GM23338 (cell line): Measurements from ENCODE around the gene COL24A1. TPM values are rescaled to one million over a fixed set of nuclear protein-coding genes. Genes with fewer than 3 reads are reported as not detected.

Experiments
- ATAC-seq: fragments of 200-7000 bp; cut with Tn5 transposase; 3 replicates; pipeline ENCODE4 v1.9.1; 2020
- DNase-seq: peaks from one replicate; pipeline ENCODE4 v3.0.0-alpha.2; 2015; ENCODE audit warnings: low spot score
- H2AFZ ChIP-seq: fragments of 200-600 bp; sonication (generic); 2 replicates; pipeline ENCODE4 v1.8.0; 2016; ENCODE audit warnings: antibody characterized with exemption, mild to moderate bottlenecking, moderate library complexity
- H3F3A ChIP-seq: fragments of 200-600 bp; sonication (generic); replicated peaks from 2 replicates; pipeline ENCODE4 v1.8.0; 2017; ENCODE audit warnings: antibody characterized with exemption, mixed run types, low read depth
- H3K27ac ChIP-seq: fragments of 200-600 bp; sonication (generic); 2 replicates; pipeline ENCODE4 v1.6.1; 2016; ENCODE audit warnings: low read depth
- H3K27me3 ChIP-seq: fragments of 200-600 bp; sonication (generic); 2 replicates; pipeline ENCODE4 v1.8.0; 2016; ENCODE audit warnings: mild to moderate bottlenecking, mixed run types, moderate library complexity; ENCODE audit not compliant: insufficient read depth
- H3K36me3 ChIP-seq: fragments of 200-600 bp; sonication (generic); 2 replicates; pipeline ENCODE4 v1.8.0; 2016; ENCODE audit warnings: mild to moderate bottlenecking; ENCODE audit not compliant: insufficient read depth
- H3K4me1 ChIP-seq: fragments of 200-600 bp; sonication (generic); 2 replicates; pipeline ENCODE4 v1.8.0; 2016; ENCODE audit warnings: mild to moderate bottlenecking, moderate library complexity; ENCODE audit not compliant: insufficient read depth
- H3K4me2 ChIP-seq: fragments of 200-600 bp; sonication (generic); 2 replicates; pipeline ENCODE4 v1.7.1; 2017; ENCODE audit warnings: mixed run types
- H3K4me3 ChIP-seq: fragments of 200-600 bp; sonication (generic); 2 replicates; pipeline ENCODE4 v1.6.1; 2016; ENCODE audit warnings: mixed run types
- H3K79me2 ChIP-seq: fragments of 200-600 bp; sonication (generic); replicated peaks from 2 replicates; pipeline ENCODE4 v1.8.0; 2017; ENCODE audit warnings: mild to moderate bottlenecking; ENCODE audit not compliant: insufficient read depth
- H3K9me2 ChIP-seq: fragments of 200-600 bp; sonication (generic); 2 replicates; pipeline ENCODE4 v1.8.0; 2017; ENCODE audit not compliant: insufficient read depth
- H4K20me1 ChIP-seq: fragments of 200-600 bp; sonication (generic); replicated peaks from 2 replicates; pipeline ENCODE4 v1.8.0; 2017; ENCODE audit warnings: mild to moderate bottlenecking; ENCODE audit not compliant: insufficient read depth
- H3K27ac Mint-ChIP-seq: 2 replicates; pipeline ENCODE4 v1.8.0; 2020; ENCODE audit warnings: inconsistent platforms, mild to moderate bottlenecking, moderate library complexity, mixed read lengths
- H3K27me3 Mint-ChIP-seq: 3 replicates; pipeline ENCODE4 v1.8.0; 2022; ENCODE audit warnings: low read depth, mild to moderate bottlenecking, moderate library complexity, mixed read lengths, inconsistent platforms; ENCODE audit not compliant: insufficient read depth, poor library complexity
- H3K36me3 Mint-ChIP-seq: 3 replicates; pipeline ENCODE4 v1.8.0; 2021; ENCODE audit warnings: low read depth, mild to moderate bottlenecking, inconsistent platforms, moderate library complexity, mixed read lengths
- H3K4me1 Mint-ChIP-seq: 3 replicates; pipeline ENCODE4 v1.8.0; 2020; ENCODE audit warnings: mild to moderate bottlenecking, inconsistent platforms, mixed read lengths
- H3K4me3 Mint-ChIP-seq: 3 replicates; pipeline ENCODE4 v1.8.0; 2021; ENCODE audit warnings: moderate library complexity, mild to moderate bottlenecking, inconsistent platforms, mixed read lengths
- H3K9me3 Mint-ChIP-seq: 3 replicates; pipeline ENCODE4 v1.8.0; 2020; ENCODE audit warnings: moderate library complexity, mild to moderate bottlenecking, inconsistent platforms, mixed read lengths
- CREB1 ChIP-seq: fragments of 250-450 bp; sonication (Bioruptor Pico); IDR thresholded peaks from 2 replicates; pipeline ENCODE4 v1.5.0; 2020; ENCODE audit warnings: low read depth, mild to moderate bottlenecking, moderate library complexity
- CTCF ChIP-seq, 2 experiments: fragments of 200-600 bp in 1 of 2; sonication (generic) in 1 of 2; conservative IDR thresholded peaks; 2 replicates each; pipeline versions ENCODE4 v1.5.1 to v1.6.1; 2016 to 2017; ENCODE audit warnings: antibody characterized with exemption in 2 of 2, low read depth in 2 of 2, mild to moderate bottlenecking in 2 of 2, moderate library complexity in 1 of 2
- EZH2 ChIP-seq: fragments of 200-600 bp; sonication (generic); IDR thresholded peaks from one replicate; pipeline ENCODE4 v1.8.0; 2017; ENCODE audit warnings: antibody characterized with exemption, mild to moderate bottlenecking, low read depth; ENCODE audit not compliant: unreplicated experiment
- EZH2phosphoT487 ChIP-seq: fragments of 200-600 bp; sonication (generic); IDR thresholded peaks from one replicate; pipeline ENCODE4 v1.8.1; 2018; ENCODE audit warnings: antibody characterized with exemption; ENCODE audit not compliant: unreplicated experiment
- JUNB ChIP-seq: IDR thresholded peaks from one replicate; pipeline ENCODE4 v1.6.1; 2016; ENCODE audit warnings: antibody characterized with exemption; ENCODE audit not compliant: unreplicated experiment
- NANOG ChIP-seq: IDR thresholded peaks from 2 replicates; pipeline ENCODE4 v1.6.1; 2016; ENCODE audit warnings: antibody characterized with exemption, borderline replicate concordance
- POLR2AphosphoS5 ChIP-seq: IDR thresholded peaks from 2 replicates; pipeline ENCODE4 v1.6.1; 2016; ENCODE audit warnings: antibody characterized with exemption, low read depth
- REST ChIP-seq: IDR thresholded peaks from one replicate; pipeline ENCODE4 v1.6.1; 2018; ENCODE audit warnings: antibody characterized with exemption; ENCODE audit not compliant: unreplicated experiment
- STAT1 ChIP-seq: IDR thresholded peaks from one replicate; pipeline ENCODE4 v1.6.1; 2016; ENCODE audit warnings: antibody characterized with exemption; ENCODE audit not compliant: unreplicated experiment
- ZNF114 ChIP-seq: fragments of 250-450 bp; sonication (Bioruptor Pico); IDR thresholded peaks from 2 replicates; pipeline ENCODE4 v1.5.0; 2020; ENCODE audit warnings: mild to moderate bottlenecking, moderate library complexity
- ZNF331 ChIP-seq: fragments of 250-450 bp; sonication (Bioruptor Pico); IDR thresholded peaks from 2 replicates; pipeline ENCODE4 v1.5.0; 2020; ENCODE audit warnings: low read depth, mild to moderate bottlenecking, moderate library complexity
- polyA plus RNA-seq: library from polyadenylated mRNA; unstranded; fragments of >200 nt; fragmentation: Nextera tagmentation; extraction: Ambion mirVana; gene quantifications from 2 replicates; pipeline ENCODE4 v1.2.1, GENCODE V29; 2016
- total RNA-seq: library from RNA; depleted of rRNA; stranded (reverse); fragments of >200 nt; shearing (Covaris generic); gene quantifications from 2 replicates; pipeline ENCODE4 v1.2.3, GENCODE V29; 2014
- TF ChIP-seq, protein P1 (sequence below): fragments of 250-450 bp; sonication (Bioruptor Pico); IDR thresholded peaks from 2 replicates; pipeline ENCODE4 v1.5.0; 2020; ENCODE audit warnings: mild to moderate bottlenecking, moderate library complexity
- TF ChIP-seq, protein P2 (sequence below): IDR thresholded peaks from 2 replicates; pipeline ENCODE4 v1.6.1; 2016; ENCODE audit warnings: antibody characterized with exemption

COL24A1 gene
- total and polyA plus RNA-seq, 2 experiments from 2014 or later = 1.2 to 2.1 TPM

DNA sequence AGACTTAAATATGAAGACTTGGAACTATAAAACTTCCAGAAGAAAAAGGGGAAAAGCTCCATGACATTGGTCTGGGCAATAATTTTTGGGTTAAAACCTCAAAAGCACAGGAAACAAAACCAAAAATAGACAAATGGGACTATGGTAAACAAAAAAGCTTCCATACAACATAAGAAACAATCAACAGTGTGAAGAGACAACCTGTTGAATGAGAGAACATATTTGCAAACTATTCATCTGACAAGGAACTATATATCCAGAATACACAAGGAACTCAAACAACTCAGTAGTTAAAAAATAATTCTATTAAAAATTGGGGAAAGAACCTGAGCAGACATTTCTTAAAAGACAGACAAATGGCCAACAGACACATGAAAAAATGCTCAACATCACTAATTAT is 255.7 kb downstream of the COL24A1 start:
- Histone ChIP-seq H2AFZ (no peak overlapping the region), H3K4me1 (no peaks in the 10 kb centered on the region), H3K9me2 (no peaks in the 10 kb centered on the region), H3K79me2 (no peaks in the 10 kb centered on the region), H3K27ac (no peak overlapping the region), H4K20me1 (no peaks in the 10 kb centered on the region), H3K4me2 (no peak overlapping the region), H3K36me3 (no peaks in the 10 kb centered on the region), H3K27me3 (no peaks in the 10 kb centered on the region), H3F3A (no peaks in the 10 kb centered on the region), H3K4me3 (no peak overlapping the region)
- H3K27me3 Mint-ChIP-seq = peaks cover 2% of the 10 kb centered on the region
- H3K9me3 Mint-ChIP-seq = no peaks in the 10 kb centered on the region; the same call in 2 of the 3 replicates
- TF ChIP-seq ZNF114 = no peak
- TF ChIP-seq ZNF331 = no peak
- no peak for TF ChIP-seq EZH2
- TF ChIP-seq JUNB = no peak
- TF ChIP-seq NANOG = no peak
- TF ChIP-seq, protein P1, sequence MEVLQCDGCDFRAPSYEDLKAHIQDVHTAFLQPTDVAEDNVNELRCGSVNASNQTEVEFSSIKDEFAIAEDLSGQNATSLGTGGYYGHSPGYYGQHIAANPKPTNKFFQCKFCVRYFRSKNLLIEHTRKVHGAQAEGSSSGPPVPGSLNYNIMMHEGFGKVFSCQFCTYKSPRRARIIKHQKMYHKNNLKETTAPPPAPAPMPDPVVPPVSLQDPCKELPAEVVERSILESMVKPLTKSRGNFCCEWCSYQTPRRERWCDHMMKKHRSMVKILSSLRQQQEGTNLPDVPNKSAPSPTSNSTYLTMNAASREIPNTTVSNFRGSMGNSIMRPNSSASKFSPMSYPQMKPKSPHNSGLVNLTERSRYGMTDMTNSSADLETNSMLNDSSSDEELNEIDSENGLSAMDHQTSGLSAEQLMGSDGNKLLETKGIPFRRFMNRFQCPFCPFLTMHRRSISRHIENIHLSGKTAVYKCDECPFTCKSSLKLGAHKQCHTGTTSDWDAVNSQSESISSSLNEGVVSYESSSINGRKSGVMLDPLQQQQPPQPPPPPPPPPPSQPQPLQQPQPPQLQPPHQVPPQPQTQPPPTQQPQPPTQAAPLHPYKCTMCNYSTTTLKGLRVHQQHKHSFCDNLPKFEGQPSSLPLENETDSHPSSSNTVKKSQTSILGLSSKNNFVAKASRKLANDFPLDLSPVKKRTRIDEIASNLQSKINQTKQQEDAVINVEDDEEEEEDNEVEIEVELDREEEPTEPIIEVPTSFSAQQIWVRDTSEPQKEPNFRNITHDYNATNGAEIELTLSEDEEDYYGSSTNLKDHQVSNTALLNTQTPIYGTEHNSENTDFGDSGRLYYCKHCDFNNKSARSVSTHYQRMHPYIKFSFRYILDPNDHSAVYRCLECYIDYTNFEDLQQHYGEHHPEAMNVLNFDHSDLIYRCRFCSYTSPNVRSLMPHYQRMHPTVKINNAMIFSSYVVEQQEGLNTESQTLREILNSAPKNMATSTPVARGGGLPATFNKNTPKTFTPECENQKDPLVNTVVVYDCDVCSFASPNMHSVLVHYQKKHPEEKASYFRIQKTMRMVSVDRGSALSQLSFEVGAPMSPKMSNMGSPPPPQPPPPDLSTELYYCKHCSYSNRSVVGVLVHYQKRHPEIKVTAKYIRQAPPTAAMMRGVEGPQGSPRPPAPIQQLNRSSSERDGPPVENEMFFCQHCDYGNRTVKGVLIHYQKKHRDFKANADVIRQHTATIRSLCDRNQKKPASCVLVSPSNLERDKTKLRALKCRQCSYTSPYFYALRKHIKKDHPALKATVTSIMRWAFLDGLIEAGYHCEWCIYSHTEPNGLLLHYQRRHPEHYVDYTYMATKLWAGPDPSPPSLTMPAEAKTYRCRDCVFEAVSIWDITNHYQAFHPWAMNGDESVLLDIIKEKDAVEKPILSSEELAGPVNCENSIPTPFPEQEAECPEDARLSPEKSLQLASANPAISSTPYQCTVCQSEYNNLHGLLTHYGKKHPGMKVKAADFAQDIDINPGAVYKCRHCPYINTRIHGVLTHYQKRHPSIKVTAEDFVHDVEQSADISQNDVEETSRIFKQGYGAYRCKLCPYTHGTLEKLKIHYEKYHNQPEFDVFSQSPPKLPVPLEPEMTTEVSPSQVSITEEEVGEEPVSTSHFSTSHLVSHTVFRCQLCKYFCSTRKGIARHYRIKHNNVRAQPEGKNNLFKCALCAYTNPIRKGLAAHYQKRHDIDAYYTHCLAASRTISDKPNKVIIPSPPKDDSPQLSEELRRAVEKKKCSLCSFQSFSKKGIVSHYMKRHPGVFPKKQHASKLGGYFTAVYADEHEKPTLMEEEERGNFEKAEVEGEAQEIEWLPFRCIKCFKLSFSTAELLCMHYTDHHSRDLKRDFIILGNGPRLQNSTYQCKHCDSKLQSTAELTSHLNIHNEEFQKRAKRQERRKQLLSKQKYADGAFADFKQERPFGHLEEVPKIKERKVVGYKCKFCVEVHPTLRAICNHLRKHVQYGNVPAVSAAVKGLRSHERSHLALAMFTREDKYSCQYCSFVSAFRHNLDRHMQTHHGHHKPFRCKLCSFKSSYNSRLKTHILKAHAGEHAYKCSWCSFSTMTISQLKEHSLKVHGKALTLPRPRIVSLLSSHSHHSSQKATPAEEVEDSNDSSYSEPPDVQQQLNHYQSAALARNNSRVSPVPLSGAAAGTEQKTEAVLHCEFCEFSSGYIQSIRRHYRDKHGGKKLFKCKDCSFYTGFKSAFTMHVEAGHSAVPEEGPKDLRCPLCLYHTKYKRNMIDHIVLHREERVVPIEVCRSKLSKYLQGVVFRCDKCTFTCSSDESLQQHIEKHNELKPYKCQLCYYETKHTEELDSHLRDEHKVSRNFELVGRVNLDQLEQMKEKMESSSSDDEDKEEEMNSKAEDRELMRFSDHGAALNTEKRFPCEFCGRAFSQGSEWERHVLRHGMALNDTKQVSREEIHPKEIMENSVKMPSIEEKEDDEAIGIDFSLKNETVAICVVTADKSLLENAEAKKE = no peak
- no peak for TF ChIP-seq EZH2phosphoT487
- TF ChIP-seq CREB1 (CRISPR knock-in tag) = no peak
- TF ChIP-seq, protein P2, sequence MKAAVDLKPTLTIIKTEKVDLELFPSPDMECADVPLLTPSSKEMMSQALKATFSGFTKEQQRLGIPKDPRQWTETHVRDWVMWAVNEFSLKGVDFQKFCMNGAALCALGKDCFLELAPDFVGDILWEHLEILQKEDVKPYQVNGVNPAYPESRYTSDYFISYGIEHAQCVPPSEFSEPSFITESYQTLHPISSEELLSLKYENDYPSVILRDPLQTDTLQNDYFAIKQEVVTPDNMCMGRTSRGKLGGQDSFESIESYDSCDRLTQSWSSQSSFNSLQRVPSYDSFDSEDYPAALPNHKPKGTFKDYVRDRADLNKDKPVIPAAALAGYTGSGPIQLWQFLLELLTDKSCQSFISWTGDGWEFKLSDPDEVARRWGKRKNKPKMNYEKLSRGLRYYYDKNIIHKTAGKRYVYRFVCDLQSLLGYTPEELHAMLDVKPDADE = no peak
- no peak for TF ChIP-seq CTCF (conservative IDR thresholded peaks at IDR 0.05; ENCODE audit: low read depth in 2 of 2)
- TF ChIP-seq REST = no peak
- no peak for TF ChIP-seq STAT1
- no peak for TF ChIP-seq POLR2AphosphoS5
- no peaks in the 10 kb centered on the region for H3K4me1 Mint-ChIP-seq
- ATAC-seq (no peak), DNase-seq (no peak)
- no peak overlapping the region for H3K27ac Mint-ChIP-seq
- no peaks in the 10 kb centered on the region for H3K36me3 Mint-ChIP-seq
- no peak overlapping the region for H3K4me3 Mint-ChIP-seq
